ENCODE results near the gene JAKMIP1. TPM values are rescaled to one million over a fixed set of nuclear protein-coding genes. Genes with fewer than 3 reads are reported as not detected.
A peak's percentile ranks its signal among the peaks of the same experiment; 100 is the strongest.

The JAKMIP1 gene
- polyA plus RNA-seq, 1 donor from 2014 or later = 1.9 TPM

DNA sequence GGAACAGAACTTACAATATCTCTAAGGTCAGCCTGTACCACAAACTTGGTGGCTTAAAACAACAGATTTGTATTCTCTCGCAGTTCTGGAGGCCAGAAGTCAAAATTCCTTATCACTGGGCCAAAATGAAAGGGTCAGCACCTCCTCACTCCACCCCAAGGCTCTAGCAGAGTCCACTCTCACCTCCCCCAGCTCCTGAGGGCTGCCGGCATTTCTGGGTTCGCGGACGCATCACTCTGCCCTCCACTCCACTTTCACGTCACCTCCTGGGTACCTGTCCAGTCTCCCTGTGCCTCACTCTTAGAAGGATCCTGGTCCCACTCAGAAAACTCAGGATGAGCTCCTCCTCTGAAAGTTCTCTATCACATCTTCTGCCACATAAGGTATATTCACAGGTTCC is 34.6 kb downstream of the JAKMIP1 start:
- peaks cover 3 to 16% (median 11%) of the 10 kb centered on the region in 3 donors for H3K9me3 Mint-ChIP-seq
- H3K27me3 Mint-ChIP-seq = no peaks in the 10 kb centered on the region
- peak overlapping the region in 1 of 3 donors; percentile 50 for H3K27ac Mint-ChIP-seq
- peak overlapping the region in 1 of 4 donors; percentile 42 for H3K4me3 Mint-ChIP-seq
- peaks cover 2% of the 10 kb centered on the region for H3K36me3 Mint-ChIP-seq
- no peaks in the 10 kb centered on the region for H3K4me1 Mint-ChIP-seq

DNA sequence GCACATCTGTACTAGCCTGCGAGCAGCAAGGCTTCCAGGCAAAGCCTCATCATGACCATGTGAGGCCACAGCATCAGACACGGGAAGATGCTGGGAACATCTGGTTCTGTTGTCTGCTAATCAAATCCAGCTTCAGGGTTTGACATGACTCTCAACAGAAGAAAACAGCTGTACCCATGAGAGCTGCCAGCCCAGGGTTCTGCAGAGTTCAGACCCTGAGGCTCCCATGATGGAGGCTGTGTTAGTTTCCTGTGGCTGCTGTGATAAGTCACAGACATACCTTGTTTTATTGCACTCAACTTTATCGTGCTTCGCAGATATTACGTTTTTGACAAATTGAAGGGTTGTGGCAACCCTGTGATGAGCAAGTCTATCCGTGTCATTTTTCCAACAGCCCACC is 37.5 kb downstream of the JAKMIP1 start:
- peaks cover 3 to 16% (median 10%) of the 10 kb centered on the region in 3 donors for H3K9me3 Mint-ChIP-seq
- H3K36me3 Mint-ChIP-seq = peaks cover 2% of the 10 kb centered on the region
- H3K27ac Mint-ChIP-seq = no peak overlapping the region
- peaks cover 3% of the 10 kb centered on the region for H3K27me3 Mint-ChIP-seq
- H3K4me1 Mint-ChIP-seq = no peaks in the 10 kb centered on the region
- no peak overlapping the region for H3K4me3 Mint-ChIP-seq

DNA sequence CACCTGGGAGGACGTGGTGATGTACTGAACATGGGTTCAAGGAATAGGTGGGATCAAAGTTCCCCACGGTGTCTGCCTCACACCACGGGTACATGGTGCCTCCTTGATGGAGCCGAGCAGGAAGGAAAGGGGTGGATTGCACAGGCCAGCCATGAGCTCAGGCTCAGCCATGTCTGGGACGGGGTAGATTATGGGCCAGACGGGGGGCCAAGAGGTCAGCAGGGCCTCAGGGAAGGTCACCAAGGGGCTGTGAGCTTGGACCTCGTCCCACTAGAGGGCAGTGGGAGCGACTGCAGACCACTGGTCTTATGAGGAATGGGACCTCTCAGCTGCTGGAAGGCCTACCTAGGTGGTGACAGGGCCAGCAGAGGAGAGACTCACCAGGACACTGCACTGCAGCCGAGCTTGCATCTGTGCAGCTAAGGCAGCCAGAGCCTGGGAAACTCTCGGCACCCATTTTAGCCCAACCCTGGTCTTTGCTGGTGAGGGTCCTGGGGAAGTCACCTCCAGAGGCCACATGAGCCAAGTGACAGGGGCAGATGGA is 38.4 kb downstream of the JAKMIP1 start:
- H3K36me3 Mint-ChIP-seq = peaks cover under 1% of the 10 kb centered on the region
- H3K9me3 Mint-ChIP-seq = peaks cover 3 to 16% (median 10%) of the 10 kb centered on the region in 3 donors
- peak overlapping the region in 1 of 3 donors; percentile 33 for H3K27ac Mint-ChIP-seq
- H3K4me1 Mint-ChIP-seq = no peaks in the 10 kb centered on the region
- H3K4me3 Mint-ChIP-seq = no peak overlapping the region
- peaks cover 3% of the 10 kb centered on the region for H3K27me3 Mint-ChIP-seq

DNA sequence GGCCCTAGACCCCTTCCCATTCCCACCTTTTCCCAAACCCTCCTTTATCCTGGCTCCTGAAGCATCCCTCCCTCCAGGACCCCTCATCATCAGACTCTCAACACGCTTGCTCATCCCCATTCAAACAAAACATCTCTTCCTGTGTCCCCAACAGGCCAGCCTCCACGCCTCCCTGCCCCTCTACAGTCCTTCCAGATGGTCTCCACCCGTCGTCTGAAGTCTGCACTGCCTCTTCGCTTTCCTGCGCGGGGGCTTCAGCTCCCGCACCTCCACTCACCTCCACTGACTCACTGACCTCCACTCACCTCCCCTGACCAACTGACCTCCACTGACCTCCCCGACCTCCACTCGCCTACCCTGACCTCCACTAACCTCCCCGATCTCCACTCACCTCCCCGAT is 39.8 kb downstream of the JAKMIP1 start:
- H3K27ac Mint-ChIP-seq = no peak overlapping the region
- peaks cover 3 to 16% (median 8%) of the 10 kb centered on the region in 3 donors for H3K9me3 Mint-ChIP-seq
- no peaks in the 10 kb centered on the region for H3K36me3 Mint-ChIP-seq
- H3K4me3 Mint-ChIP-seq = no peak overlapping the region
- H3K27me3 Mint-ChIP-seq = peaks cover 3% of the 10 kb centered on the region
- no peaks in the 10 kb centered on the region for H3K4me1 Mint-ChIP-seq

DNA sequence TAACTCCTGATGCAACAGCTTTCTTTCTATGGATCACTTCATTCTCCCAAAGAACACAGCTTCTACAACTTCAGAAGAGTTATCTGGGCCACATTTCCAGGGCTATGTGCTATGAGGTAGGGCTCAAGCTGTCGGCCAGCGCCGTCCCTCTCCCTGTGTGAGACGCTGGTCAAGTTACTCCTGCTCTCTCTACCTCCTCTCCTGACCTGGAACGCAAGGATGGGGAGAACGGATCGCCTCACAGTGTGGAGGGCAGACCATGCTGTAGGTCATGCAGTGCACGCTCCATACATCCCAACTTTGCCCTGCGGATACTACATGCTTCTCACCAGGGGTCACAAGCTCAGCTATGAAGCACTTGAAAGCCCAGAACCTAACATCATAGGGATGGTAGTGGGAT is 42.4 kb downstream of the JAKMIP1 start:
- H3K27ac Mint-ChIP-seq = no peak overlapping the region
- H3K36me3 Mint-ChIP-seq = no peaks in the 10 kb centered on the region
- H3K27me3 Mint-ChIP-seq = peaks cover 3% of the 10 kb centered on the region
- peaks cover 0 to 6% (median 0%) of the 10 kb centered on the region in 3 donors for H3K9me3 Mint-ChIP-seq
- no peaks in the 10 kb centered on the region for H3K4me1 Mint-ChIP-seq
- H3K4me3 Mint-ChIP-seq = no peak overlapping the region

DNA sequence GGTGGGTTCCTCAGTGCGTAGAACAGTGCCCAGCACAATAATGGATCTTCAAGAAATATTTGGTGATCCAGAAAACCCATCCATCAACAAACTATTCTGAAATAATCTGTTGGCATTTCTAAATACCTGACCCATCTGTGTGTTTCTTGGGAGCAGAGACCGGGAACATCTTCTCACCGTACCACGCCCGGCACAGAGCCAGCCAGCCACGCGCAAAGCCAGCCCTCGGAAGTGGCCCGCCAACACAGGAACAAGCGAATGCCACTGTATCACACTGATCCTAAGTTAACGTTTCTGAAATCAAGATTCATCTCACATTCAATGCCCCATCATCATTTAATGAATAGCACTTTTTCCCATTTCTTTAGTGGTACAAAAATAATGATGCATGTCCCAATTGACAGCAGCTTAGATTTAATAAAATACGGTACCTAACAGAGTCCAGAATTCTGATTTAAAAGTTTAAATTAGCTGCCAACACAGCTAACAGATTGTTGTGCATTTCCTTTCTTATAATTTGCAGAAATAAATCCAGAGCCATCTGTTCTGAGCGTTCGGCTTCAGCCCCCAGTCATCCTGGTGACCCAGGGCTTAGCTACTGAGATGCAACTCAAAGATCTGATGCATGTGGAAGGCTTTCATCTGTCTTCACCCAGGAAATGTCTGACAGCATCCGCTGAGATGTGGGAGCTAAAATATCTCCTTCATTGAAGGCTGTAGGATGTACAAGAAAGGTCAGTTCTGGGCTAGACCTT is 44.2 kb downstream of the JAKMIP1 start:
- Mint-ChIP-seq H3K27me3 (peaks cover 3% of the 10 kb centered on the region), H3K4me1 (no peaks in the 10 kb centered on the region), H3K27ac (no peak overlapping the region), H3K36me3 (no peaks in the 10 kb centered on the region), H3K9me3 (peaks cover 0 to under 1% (median 0%) of the 10 kb centered on the region in 3 donors), H3K4me3 (no peak overlapping the region)

DNA sequence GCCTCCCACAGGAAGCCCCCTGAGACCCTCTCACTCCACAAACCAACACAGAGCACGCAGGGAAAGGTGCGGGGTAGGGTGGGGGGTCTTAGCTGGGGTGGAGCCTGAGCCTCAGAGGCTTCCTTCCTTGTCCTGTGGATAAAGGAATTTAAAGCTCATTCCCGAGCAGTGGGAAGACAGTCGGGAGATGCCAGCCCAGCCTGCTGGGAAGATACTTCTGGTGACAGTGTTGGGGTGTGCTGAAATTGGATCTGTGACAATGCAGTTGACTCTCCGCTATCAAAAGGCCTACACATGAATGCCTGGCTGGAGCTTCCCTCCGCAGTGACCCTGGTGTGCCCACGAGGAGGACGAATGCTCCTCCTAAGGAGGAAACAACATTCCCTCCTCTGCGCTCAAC is 45.5 kb downstream of the JAKMIP1 start:
- H3K27ac Mint-ChIP-seq = no peak overlapping the region
- H3K4me3 Mint-ChIP-seq = no peak overlapping the region
- H3K4me1 Mint-ChIP-seq = no peaks in the 10 kb centered on the region
- H3K9me3 Mint-ChIP-seq = peaks cover 0 to under 1% (median 0%) of the 10 kb centered on the region in 3 donors
- H3K27me3 Mint-ChIP-seq = peaks cover 3% of the 10 kb centered on the region
- H3K36me3 Mint-ChIP-seq = peaks cover 2% of the 10 kb centered on the region

DNA sequence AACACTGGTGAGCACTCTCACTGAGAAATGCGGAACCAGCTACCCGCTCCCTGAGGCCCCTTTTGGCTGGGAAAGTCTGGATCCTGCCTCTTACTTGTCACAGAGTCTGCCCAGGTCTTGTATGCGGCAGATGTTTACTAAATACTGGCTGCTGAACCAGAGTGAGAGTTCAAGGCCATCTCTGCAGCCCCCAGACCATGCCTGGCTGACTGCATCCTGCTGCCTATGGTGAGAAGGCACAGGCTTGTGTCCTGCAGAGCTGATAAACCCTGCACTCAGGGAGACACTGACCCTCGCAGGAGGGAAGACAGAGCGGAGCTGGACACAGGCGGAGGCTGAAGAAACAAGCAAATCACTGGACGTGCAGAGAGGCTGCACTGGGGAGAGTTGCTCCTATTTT is 46.5 kb downstream of the JAKMIP1 start:
- Mint-ChIP-seq H3K9me3 (peaks cover 0 to 2% (median 0%) of the 10 kb centered on the region in 3 donors), H3K27ac (no peak overlapping the region), H3K27me3 (peaks cover 3% of the 10 kb centered on the region), H3K4me1 (no peaks in the 10 kb centered on the region), H3K4me3 (no peak overlapping the region), H3K36me3 (peaks cover 2% of the 10 kb centered on the region)

DNA sequence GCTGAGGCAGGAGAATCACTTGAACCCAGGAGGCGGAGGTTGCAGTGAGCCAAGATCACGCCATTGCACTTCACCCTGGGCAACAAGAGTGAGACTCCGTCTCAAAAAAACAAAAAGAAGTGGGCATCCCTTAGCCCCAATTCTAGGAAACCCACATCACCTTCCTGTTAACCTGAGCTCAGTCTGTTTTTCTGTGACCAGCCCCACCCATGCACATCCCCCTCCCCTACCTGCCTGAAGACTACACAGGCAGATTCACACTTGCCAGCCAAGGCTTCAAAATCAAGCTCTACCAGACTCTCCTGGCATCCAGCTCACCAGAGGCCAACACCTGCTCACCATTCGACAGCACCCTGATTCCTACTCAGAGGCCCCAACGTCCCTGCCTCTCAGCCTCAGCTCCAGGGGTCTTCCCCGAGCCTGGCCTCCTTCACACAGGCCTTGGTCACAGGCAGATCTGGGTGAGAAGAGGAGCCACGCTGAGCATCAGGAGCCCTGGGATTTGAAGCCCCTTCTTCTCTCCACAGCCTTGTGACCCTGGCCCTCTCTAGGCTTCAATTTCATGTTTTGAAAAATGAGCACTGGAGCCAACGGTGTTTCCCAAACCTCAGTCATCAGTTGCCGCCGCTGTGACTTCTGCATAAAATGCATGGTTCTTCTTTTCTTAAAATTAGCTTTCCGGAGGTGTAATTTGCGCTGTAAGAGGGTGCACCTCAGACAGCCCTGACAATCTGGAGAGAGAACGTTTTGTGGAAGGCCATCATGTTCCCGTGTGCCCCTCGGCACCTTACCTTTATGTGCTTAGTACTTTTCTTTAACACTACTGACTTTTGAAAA is 47.3 kb downstream of the JAKMIP1 start:
- Mint-ChIP-seq H3K36me3 (peaks cover 2% of the 10 kb centered on the region), H3K27ac (no peak overlapping the region), H3K4me1 (no peaks in the 10 kb centered on the region), H3K4me3 (no peak overlapping the region), H3K27me3 (peaks cover 1% of the 10 kb centered on the region), H3K9me3 (peaks cover 0 to 2% (median 0%) of the 10 kb centered on the region in 3 donors)

DNA sequence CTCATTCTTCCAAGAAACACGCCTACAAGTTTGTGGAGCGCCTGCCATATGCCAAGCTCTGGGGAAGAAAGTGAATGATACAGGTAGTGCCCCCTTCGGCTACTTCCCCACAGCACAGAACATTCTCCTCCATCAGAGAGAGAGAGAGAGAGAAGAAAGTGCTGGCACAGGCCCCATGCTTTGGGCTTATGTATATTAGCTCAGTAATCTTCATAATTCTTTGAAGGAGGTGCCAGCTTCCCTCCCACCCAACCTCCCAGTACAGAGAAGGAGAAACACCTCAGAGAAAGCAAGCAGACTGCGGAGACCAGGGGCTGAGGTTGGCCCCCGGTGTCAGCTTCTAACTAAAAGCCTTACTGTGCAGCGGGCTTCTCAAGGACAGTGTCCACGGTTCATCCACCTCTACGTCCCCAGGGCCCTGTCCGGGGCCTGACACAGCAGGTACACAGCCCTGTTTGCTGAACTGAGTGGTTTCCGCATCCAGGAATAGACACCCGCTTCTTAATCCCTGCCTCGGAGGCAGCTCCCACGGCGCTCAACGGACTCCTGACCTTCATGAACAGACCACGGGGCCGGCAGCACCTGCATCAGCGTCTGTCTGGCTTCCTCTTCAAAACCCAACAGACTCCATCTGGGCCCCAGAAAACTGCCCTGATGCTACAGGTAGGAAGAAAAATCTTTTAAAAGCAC is 50.2 kb downstream of the JAKMIP1 start:
- peak overlapping the region in 1 of 3 donors; percentile 29 for H3K27ac Mint-ChIP-seq
- peaks cover 1 to 7% (median 2%) of the 10 kb centered on the region in 3 donors for H3K9me3 Mint-ChIP-seq
- H3K36me3 Mint-ChIP-seq = peaks cover 4% of the 10 kb centered on the region
- H3K4me3 Mint-ChIP-seq = no peak overlapping the region
- no peaks in the 10 kb centered on the region for H3K27me3 Mint-ChIP-seq
- no peaks in the 10 kb centered on the region for H3K4me1 Mint-ChIP-seq

DNA sequence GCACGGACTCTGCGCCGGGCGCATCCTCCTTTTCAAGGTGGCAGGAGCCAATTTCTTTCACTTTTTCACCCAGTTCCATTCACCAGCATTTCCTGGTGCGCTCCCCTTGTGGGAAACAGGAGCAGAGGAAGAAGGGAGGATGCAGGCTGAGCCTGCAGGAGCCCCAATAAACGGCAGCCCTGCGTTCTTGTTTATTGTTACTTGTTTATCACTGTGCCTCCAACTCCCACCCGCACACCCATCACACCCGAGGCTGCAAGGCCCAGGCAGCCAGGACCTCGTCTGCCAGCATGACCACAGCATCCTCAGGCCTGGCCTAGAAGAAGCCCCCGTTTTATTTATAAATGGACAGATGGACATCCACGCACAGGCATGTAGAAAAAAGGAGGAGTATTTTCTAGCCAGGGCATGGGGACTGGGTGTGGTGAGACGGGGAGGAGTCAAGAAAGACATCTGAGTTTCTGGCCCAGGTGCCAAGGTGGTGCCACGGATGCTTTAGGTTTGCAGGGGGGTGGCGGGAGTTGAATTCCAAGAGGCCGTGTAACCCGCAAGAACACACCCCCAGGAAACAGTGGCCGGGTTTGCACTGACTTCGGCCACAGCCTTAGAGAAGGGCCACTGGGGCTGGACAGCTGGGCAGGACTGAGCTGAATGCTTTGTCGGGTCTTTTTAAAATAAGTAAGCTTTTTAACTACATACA is 51.7 kb downstream of the JAKMIP1 start:
- Mint-ChIP-seq H3K4me3 (no peak overlapping the region), H3K27ac (peak overlapping the region in 1 of 3 donors; percentile 71), H3K36me3 (peaks cover 9% of the 10 kb centered on the region), H3K9me3 (peaks cover 5 to 7% (median 7%) of the 10 kb centered on the region in 3 donors), H3K4me1 (no peaks in the 10 kb centered on the region), H3K27me3 (no peaks in the 10 kb centered on the region)

DNA sequence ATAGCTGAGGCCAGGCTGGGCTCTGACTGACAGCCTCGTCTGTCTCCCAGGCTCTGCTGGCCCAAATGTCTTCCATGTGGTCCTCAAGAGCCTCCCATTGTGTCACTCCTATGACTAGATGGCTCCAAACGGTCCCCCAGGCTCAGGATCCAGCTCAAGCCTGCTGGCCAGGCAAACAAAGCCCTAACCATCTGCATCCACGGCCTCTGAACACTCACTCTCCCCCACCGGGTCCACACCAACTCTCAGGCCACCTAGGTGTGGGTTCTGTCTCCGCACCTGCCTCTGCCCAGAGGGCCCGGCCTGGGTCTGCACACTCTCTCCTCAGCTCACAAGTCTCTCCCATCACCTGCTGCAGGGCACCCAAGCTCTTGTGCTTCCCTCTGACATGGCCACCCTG is 52.9 kb downstream of the JAKMIP1 start:
- Mint-ChIP-seq H3K27me3 (no peaks in the 10 kb centered on the region), H3K4me3 (no peak overlapping the region), H3K9me3 (peaks cover 5 to 7% (median 7%) of the 10 kb centered on the region in 3 donors), H3K36me3 (peaks cover 10% of the 10 kb centered on the region), H3K4me1 (no peaks in the 10 kb centered on the region), H3K27ac (no peak overlapping the region)

DNA sequence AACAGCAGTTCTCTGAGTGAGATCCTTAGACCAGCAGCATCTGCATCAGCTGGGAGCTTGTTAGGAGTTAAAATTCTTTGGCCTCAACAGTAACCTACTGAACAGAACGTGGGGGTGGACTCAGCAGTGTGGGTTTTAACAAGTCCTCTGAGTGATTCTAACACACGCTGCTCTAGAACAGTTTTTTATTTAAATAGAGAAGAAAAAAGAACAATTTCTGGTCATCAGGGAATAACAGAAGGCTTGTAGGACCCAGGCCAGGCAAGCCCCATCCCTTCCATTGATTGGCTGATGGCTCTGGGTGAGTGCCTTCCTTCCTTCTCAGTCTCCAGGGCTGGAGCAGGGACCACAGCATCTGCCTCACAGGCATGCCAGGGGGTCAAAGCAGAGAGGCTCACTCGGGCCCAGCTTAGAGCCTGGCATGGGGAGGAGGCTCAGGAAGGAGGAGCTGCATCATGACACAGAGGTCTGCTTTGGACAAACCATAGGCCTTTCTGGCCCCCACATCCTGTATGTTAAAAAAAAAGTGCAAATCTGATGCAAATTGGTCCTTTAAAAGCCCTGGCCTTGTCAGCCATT is 56.7 kb downstream of the JAKMIP1 start:
- Mint-ChIP-seq H3K27me3 (no peaks in the 10 kb centered on the region), H3K9me3 (peaks cover 5 to 7% (median 6%) of the 10 kb centered on the region in 3 donors), H3K4me3 (no peak overlapping the region), H3K4me1 (no peaks in the 10 kb centered on the region), H3K36me3 (peaks cover 8% of the 10 kb centered on the region), H3K27ac (no peak overlapping the region)
